PC-3 (cell line): ENCODE results near the gene DENND4C. TPM values are rescaled to one million over a fixed set of nuclear protein-coding genes. Genes with fewer than 3 reads are reported as not detected.
A peak's percentile ranks its signal among the peaks of the same experiment; 100 is the strongest.

Source experiments
- ATAC-seq: fragments of 200-7000 bp; cut with Tn5 transposase; 2 replicates; pipeline ENCODE4 v1.9.1; 2020; ENCODE audit warnings: mild to moderate bottlenecking, moderate library complexity
- BruUV-seq: library from RNA; stranded (reverse); fragments of 400-500 nt; replicated peaks from 2 replicates; lab custom pipeline; 2021; lab: Mats Ljungman, UMichigan
- CTCF ChIA-PET: fragments of 300-600 bp; sonication (Branson Sonifier 250); formaldehyde crosslinking; loops from one replicate; lab custom pipeline; 2022; ENCODE audit warnings: antibody characterized with exemption; lab: Charles Lee
- POLR2A ChIA-PET: fragments of 300-600 bp; sonication (Branson Sonifier 250); formaldehyde crosslinking; loops from one replicate; lab custom pipeline; 2022; ENCODE audit warnings: antibody characterized with exemption; ENCODE audit not compliant: unreplicated experiment; lab: Charles Lee
- DNase-seq: peaks from one replicate; pipeline ENCODE4 v3.0.0-alpha.2; 2015
- H2AFZ ChIP-seq: fragments of 300-600 bp; sonication (generic); 2 replicates; pipeline ENCODE4 v1.6.0; 2016; ENCODE audit warnings: antibody characterized with exemption, low read length
- H3F3A ChIP-seq: fragments of 300-600 bp; sonication (generic); one replicate; pipeline ENCODE4 v1.6.0; 2017; ENCODE audit warnings: antibody characterized with exemption, low read length, control low read depth, mild to moderate bottlenecking; ENCODE audit not compliant: unreplicated experiment
- H3K27ac ChIP-seq: fragments of 300-600 bp; sonication (generic); 2 replicates; pipeline ENCODE4 v1.5.1; 2016; ENCODE audit warnings: mild to moderate bottlenecking, low read length
- H3K27me3 ChIP-seq: fragments of 300-600 bp; sonication (generic); 2 replicates; pipeline ENCODE4 v1.6.1; 2016; ENCODE audit warnings: low read length, mixed read lengths
- H3K36me3 ChIP-seq: fragments of 300-600 bp; sonication (generic); 2 replicates; pipeline ENCODE4 v1.6.1; 2016; ENCODE audit warnings: low read depth, mixed run types, low read length, mixed read lengths
- H3K4me1 ChIP-seq: fragments of 300-600 bp; sonication (generic); 2 replicates; pipeline ENCODE4 v1.5.1; 2016; ENCODE audit warnings: low read length; ENCODE audit not compliant: insufficient read depth
- H3K4me2 ChIP-seq: fragments of 300-600 bp; sonication (generic); 2 replicates; pipeline ENCODE4 v1.6.0; 2016; ENCODE audit warnings: low read length
- H3K4me3 ChIP-seq: fragments of 300-600 bp; sonication (generic); 2 replicates; pipeline ENCODE4 v1.5.1; 2016; ENCODE audit warnings: mild to moderate bottlenecking, low read length, mixed read lengths
- H3K79me2 ChIP-seq: fragments of 300-600 bp; sonication (generic); 2 replicates; pipeline ENCODE4 v1.6.1; 2017; ENCODE audit warnings: low read length, mixed read lengths
- H3K9ac ChIP-seq: fragments of 300-600 bp; sonication (generic); 2 replicates; pipeline ENCODE4 v1.6.0; 2016; ENCODE audit warnings: mild to moderate bottlenecking, low read length
- H3K9me2 ChIP-seq: fragments of 300-600 bp; sonication (generic); replicated peaks from 2 replicates; pipeline ENCODE4 v1.6.1; 2016; ENCODE audit warnings: mixed run types, low read length, mixed read lengths
- H3K9me3 ChIP-seq: fragments of 300-600 bp; sonication (generic); 2 replicates; pipeline ENCODE4 v1.6.1; 2016; ENCODE audit warnings: low read length, mixed read lengths
- H4K20me1 ChIP-seq: fragments of 300-600 bp; sonication (generic); 2 replicates; pipeline ENCODE4 v1.6.1; 2016; ENCODE audit warnings: low read length, mixed read lengths
- EZH2 ChIP-seq: fragments of 300-600 bp; sonication (generic); IDR thresholded peaks from one replicate; pipeline ENCODE4 v1.6.1; 2017; ENCODE audit warnings: antibody characterized with exemption, mild to moderate bottlenecking, low read length; ENCODE audit not compliant: unreplicated experiment
- EZH2phosphoT487 ChIP-seq: fragments of 300-600 bp; sonication (generic); IDR thresholded peaks from 2 replicates; pipeline ENCODE4 v1.6.1; 2018; ENCODE audit warnings: mild to moderate bottlenecking, antibody characterized with exemption, low read length, borderline replicate concordance
- intact Hi-C: fragments of 100-400 bp; cut with micrococcal nuclease; formaldehyde crosslinking; loops from 2 replicates; pipeline ENCODE4 v1.9.0; 2023
- total RNA-seq: library from RNA; depleted of rRNA; stranded (reverse); fragments of >200 nt; gene quantifications from 2 replicates; pipeline ENCODE4 v1.2.3, GENCODE V29; 2014
- TF ChIP-seq, protein P1 (sequence below): fragments of 300-600 bp; sonication (generic); conservative IDR thresholded peaks from 2 replicates; pipeline ENCODE4 v1.5.1; 2017; ENCODE audit warnings: antibody characterized with exemption, low read depth, mild to moderate bottlenecking, low read length

The DENND4C gene
- total RNA-seq, 1 experiment from 2014 or later = 20.9 TPM

DNA sequence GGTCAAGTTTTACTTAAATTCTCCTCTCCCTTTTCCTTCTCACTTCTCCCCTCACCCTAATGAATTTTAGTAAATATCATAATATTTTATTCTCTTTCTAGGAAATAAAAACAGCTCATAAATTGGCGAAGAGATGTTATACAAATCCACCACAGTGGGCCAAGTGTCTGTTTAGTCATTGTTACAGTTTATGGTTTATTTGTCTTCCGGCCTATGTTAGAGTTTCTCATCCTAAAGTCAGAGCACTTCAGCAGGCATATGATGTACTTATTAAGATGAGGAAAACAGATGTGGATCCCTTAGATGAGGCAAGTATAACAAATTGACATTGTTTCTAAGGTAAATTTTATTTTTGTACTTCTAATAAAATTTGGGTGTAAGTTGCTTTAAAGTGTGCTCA, 101.4 kb downstream of the DENND4C start:
- no peak overlapping the region for H3K9ac ChIP-seq
- TF ChIP-seq EZH2 = no peak
- ChIA-PET POLR2A (no interaction called here), CTCF (interaction anchor here (1.0 kb wide), 1 partner anchor 133 kb away, joined by 4 read pairs; no protein-coding TSS in a partner anchor)
- no peaks in the 10 kb centered on the region for H4K20me1 ChIP-seq
- ATAC-seq (peak; percentile 83), DNase-seq (peak; percentile 19)
- no peak overlapping the region for H3K27ac ChIP-seq
- H3K9me2 ChIP-seq = no peaks in the 10 kb centered on the region
- H3K36me3 ChIP-seq = no peaks in the 10 kb centered on the region; the same call in 1 of the 2 replicates
- H3K9me3 ChIP-seq = no peaks in the 10 kb centered on the region
- no peak overlapping the region for H3K4me2 ChIP-seq
- no peaks in the 10 kb centered on the region for H3K27me3 ChIP-seq
- no peaks in the 10 kb centered on the region for H3K79me2 ChIP-seq
- H3K4me1 ChIP-seq = no peaks in the 10 kb centered on the region
- H3F3A ChIP-seq = no peaks in the 10 kb centered on the region
- no peak overlapping the region for H3K4me3 ChIP-seq
- intact Hi-C loops = no loop called here
- no TSS peak for BruUV-seq
- no peak overlapping the region for H2AFZ ChIP-seq

DNA sequence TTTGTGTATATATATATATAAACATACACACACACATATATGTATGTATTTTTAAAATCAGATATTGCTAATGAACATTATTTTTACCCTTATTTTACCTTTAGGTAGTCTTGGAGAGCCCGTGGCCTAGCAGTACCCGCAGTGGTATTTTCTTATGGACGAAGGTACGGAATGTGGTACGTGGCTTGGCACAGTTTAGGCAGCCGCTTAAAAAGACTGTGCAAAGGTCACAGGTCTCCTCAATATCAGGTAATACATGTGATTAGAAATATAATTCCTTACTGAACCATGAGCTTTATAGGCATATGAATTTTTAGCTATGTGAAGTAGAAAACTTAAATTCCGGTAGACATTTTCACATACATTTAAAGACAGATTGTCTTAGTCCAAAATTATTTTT, 105.7 kb downstream of the DENND4C start:
- Histone ChIP-seq H3K4me1 (no peaks in the 10 kb centered on the region), H3K9ac (no peak overlapping the region), H3K36me3 (no peaks in the 10 kb centered on the region; the same call in 1 of the 2 replicates), H3K79me2 (no peaks in the 10 kb centered on the region), H3K9me2 (no peaks in the 10 kb centered on the region), H3K4me3 (no peak overlapping the region), H3K4me2 (no peak overlapping the region), H3K27ac (no peak overlapping the region), H4K20me1 (no peaks in the 10 kb centered on the region), H3K9me3 (no peaks in the 10 kb centered on the region), H3K27me3 (no peaks in the 10 kb centered on the region), H2AFZ (no peak overlapping the region), H3F3A (no peaks in the 10 kb centered on the region)
- no TSS peak for BruUV-seq
- TF ChIP-seq, protein P1, sequence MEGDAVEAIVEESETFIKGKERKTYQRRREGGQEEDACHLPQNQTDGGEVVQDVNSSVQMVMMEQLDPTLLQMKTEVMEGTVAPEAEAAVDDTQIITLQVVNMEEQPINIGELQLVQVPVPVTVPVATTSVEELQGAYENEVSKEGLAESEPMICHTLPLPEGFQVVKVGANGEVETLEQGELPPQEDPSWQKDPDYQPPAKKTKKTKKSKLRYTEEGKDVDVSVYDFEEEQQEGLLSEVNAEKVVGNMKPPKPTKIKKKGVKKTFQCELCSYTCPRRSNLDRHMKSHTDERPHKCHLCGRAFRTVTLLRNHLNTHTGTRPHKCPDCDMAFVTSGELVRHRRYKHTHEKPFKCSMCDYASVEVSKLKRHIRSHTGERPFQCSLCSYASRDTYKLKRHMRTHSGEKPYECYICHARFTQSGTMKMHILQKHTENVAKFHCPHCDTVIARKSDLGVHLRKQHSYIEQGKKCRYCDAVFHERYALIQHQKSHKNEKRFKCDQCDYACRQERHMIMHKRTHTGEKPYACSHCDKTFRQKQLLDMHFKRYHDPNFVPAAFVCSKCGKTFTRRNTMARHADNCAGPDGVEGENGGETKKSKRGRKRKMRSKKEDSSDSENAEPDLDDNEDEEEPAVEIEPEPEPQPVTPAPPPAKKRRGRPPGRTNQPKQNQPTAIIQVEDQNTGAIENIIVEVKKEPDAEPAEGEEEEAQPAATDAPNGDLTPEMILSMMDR = no peak
- TF ChIP-seq EZH2phosphoT487 (no peak), EZH2 (no peak)
- ChIA-PET CTCF (interaction anchor here (0.6 kb wide), 1 partner anchor 104 kb away, joined by 3 read pairs; no protein-coding TSS in a partner anchor), POLR2A (no interaction called here)
- intact Hi-C loops = no loop called here
- no peak for DNase-seq
- ATAC-seq = no peak

DNA sequence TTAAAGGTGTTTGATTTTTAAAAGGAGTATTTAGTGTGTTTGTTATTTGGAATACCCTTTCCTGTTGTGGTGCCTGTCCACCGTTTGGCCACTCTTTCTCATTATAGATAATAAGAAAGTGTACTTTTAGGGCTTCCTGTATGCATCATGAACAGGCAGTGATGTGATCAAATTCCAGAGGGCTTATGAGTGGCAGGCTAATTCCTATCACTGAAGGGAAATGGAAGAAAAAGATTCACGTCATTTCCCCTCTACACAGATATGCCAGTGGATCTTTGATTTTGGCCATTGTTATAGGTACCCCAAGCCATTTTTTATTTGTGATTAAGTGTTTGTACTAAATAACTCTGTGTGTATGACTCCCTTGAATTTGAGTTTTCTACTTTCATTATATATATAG, 112.5 kb downstream of the DENND4C start:
- ChIA-PET POLR2A (no interaction called here), CTCF (no interaction called here)
- no peaks in the 10 kb centered on the region for H3K79me2 ChIP-seq
- H3F3A ChIP-seq = no peaks in the 10 kb centered on the region
- H3K9me2 ChIP-seq = no peaks in the 10 kb centered on the region
- no peaks in the 10 kb centered on the region for H4K20me1 ChIP-seq
- intact Hi-C loops = no loop called here
- TF ChIP-seq, protein P1 = no peak
- no peak for TF ChIP-seq EZH2
- TF ChIP-seq EZH2phosphoT487 = no peak
- no peak for ATAC-seq
- H3K27ac ChIP-seq = no peak overlapping the region
- no TSS peak for BruUV-seq
- no peaks in the 10 kb centered on the region; the same call in 1 of the 2 replicates for H3K36me3 ChIP-seq
- H3K4me3 ChIP-seq = no peak overlapping the region
- H3K9me3 ChIP-seq = no peaks in the 10 kb centered on the region
- no peaks in the 10 kb centered on the region for H3K4me1 ChIP-seq
- H3K27me3 ChIP-seq = no peaks in the 10 kb centered on the region
- no peak for DNase-seq
- no peak overlapping the region for H3K9ac ChIP-seq
- no peak overlapping the region for H2AFZ ChIP-seq
- no peak overlapping the region for H3K4me2 ChIP-seq
